ENCODE measurements around the gene PPP1R2B.
"Not testable (repeated sequence)": the region's sequence is repeated elsewhere in the genome, so short reads cannot be mapped to it uniquely, and the experiment has no call there.

PPP1R2B gene

DNA sequence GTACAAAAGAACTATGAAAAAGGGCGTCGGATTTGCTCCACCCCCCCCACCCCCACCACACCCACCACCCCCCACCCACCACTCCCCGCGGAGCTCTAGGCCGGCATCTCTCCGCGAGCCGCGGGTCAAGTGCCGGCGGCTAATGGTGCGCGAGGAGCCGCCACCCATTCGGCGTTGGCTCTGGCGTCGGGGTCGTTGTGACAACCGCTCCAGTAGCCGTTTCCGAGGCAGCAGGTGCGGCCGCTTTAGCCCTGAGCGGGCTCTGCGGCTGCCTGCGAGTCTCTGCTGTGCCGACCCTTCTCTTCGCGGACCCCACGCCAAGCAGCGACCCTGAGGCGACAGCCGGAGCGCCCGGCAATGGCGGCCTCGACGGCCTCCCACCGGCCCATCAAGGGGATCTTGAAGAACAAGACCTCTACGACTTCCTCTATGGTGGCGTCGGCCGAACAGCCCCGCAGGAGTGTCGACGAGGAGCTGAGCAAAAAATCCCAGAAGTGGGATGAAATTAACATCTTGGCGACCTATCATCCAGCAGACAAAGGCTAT lies at the start of gene PPP1R2B:
Gene PPP1R2B (plus strand): TSS at position 90 of the 546 bp plus-strand sequence. CDS start 268 bp downstream, at position 358.
- DNase-seq (ENCODE audit: low read depth): no peak
- H3K4me3 ChIP-seq (ENCODE audit: low read depth, low read length): no peak within 1 kb of the TSS

DNA sequence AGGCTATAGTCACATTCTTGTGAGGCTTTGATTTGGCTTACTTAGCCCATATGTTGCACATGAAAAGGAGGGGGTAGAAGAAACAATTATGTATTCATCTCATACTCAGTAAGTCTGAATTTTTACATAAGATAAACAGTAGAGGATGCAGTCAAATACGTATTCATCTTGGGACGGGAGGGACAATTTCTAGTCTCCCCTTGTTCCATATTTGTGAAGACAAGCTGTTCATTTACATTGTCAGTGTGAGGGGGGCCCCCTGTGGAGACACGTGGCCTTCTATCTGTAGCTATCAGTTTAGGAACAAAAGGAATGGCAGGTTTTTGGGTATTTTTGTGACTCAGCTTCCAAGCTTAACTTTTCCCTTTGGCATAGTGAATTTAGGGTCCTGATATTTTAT lies 49.2 kb upstream of the PPP1R2B start:
- H3K4me3 ChIP-seq (ENCODE audit: low read depth, low read length): no peak overlapping the region
- no peak for DNase-seq (ENCODE audit: low read depth)

DNA sequence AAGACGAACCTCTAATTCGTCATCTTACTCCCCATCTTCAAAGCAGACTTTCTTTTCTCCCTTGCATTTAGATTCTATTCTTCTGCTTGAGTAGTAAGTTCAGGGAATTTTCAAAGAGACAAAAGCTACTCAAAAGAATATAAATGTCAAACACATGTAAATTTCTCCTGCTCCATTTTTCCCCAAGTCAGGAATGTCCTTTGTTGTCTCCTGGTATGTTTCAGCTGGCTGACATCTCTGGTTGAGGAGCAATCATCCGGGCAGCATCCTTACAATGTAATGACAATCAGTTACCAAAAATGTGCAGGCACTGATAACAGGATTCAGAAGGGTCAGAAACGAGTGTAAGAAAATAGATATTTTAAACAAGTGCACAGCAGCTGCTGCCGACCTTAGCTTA lies 47.6 kb upstream of the PPP1R2B start:
- no peak overlapping the region for H3K4me3 ChIP-seq (ENCODE audit: low read depth, low read length)
- no peak for DNase-seq (ENCODE audit: low read depth)

DNA sequence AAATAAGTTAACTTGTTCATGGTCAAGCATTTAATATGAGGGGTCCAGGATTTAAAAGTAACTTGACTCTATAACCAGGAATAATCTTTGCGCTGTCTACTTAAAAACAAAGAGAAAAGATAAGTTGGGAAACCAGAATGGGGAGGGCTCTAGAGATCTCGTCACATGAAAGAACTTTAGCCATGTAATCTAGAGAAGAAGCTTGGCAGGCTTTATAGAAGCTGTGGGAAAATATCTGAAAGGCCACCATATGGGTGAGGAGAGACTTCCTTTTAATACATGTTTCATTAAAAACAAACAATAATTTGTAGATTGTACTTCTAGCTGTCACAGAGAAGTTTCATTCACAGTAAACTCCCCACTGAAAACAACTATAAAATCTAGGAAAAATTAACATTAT lies 46.7 kb upstream of the PPP1R2B start:
- no peak for DNase-seq (ENCODE audit: low read depth)

DNA sequence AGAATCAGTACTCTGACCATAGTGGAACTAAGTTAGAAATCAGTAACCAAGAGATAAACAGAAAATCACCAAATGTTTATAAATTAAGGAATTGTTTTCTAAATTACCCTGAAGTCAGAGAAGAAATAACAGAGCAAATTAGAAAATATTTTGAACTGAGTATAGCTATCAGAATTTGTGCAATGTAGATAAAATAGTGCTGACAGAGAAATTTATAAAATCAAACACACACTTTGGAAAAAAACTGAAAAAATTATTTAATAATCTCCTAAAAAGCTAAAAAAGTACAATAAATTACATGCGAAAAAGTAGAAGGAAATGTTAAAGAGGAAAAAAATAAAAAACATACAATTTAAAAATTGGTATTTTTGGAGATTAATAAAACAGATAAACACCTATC lies 37.1 kb upstream of the PPP1R2B start:
- no peak for DNase-seq (ENCODE audit: low read depth)
- no peak overlapping the region for H3K4me3 ChIP-seq (ENCODE audit: low read depth, low read length)

More for the DNA sequence above, 46.7 kb upstream of the PPP1R2B start:
- no peak overlapping the region for H3K4me3 ChIP-seq (ENCODE audit: low read depth, low read length)

DNA sequence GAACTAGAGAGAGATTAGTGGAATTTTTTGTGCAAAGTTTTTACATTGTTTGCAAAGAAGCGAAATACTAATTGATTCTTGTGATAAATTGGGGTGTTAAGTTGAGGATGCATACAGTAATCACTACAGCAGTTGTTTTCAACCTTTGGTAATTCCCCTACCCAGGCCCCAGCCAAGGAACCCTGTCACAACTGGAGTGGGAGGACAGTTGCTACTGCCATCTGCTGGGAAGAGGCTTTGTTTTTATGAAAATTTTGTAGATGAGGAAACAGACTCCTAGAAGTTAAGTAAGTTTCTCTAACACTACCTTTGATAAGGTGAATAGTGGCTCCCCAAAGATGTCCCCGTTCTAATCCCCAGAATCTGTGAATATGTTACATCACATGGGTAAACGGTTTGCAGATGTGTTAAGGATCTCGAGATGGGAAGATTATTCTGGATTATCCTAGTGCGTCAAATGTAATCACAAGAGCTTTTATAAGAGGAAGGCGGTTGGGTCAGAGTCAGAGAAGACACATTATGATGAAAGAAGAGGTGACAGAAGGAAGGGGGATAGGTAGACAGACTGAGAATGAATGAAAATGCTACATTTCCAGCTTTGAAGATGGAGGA lies 34.0 kb upstream of the PPP1R2B start:
- no peak overlapping the region for H3K4me3 ChIP-seq (ENCODE audit: low read depth, low read length)
- no peak for DNase-seq (ENCODE audit: low read depth)

DNA sequence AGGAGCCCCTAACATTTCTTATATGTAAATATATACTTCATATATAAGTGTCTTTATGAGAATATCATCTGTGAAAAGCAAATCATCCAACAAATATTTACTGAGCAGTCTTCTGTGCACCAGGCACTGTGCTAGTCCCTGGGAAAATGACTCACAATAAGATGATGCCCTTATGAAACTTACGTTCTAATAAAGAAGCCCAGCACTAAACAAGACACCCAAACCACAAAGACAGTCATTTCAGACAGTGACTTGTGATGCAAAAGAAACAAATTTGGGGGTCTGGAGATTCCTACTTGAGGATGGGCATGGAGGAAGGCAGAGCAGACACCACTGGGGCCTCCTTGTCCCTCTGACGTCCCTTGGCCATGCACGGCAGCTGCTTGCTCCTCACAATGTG lies 30.6 kb upstream of the PPP1R2B start:
- no peak overlapping the region for H3K4me3 ChIP-seq (ENCODE audit: low read depth, low read length)
- DNase-seq (ENCODE audit: low read depth): no peak

DNA sequence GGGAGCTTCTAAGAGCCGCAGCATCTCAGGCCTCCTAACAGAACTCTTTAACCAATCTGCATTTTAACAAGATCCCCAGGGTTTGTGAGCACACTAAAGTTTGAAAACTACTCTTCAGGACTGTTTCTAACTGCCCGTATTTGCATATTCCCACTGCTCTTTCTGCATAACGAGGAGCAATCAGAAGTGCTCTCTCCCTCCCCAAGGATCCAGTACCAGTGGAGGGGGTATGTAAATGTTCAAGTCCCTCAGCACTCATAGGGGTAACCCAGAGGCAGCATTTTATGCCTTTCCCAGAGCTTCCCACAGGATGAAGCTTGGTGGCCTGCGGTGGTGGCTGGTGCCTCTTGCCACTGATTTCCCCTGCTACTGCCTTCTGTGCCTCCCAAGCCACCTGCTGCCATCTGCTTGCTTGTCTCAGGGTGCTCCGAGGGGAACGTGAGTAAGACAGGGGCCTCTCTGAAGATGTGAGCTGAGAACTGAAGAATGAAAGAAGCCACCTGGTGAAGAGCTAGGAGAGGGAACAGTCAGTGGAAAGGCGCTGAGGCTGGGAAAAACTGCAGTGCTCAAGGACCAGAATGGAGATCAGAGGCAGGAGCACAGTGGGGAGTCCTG lies 30.0 kb upstream of the PPP1R2B start:
- H3K4me3 ChIP-seq (ENCODE audit: low read depth, low read length): no peak overlapping the region
- no peak for DNase-seq (ENCODE audit: low read depth)

DNA sequence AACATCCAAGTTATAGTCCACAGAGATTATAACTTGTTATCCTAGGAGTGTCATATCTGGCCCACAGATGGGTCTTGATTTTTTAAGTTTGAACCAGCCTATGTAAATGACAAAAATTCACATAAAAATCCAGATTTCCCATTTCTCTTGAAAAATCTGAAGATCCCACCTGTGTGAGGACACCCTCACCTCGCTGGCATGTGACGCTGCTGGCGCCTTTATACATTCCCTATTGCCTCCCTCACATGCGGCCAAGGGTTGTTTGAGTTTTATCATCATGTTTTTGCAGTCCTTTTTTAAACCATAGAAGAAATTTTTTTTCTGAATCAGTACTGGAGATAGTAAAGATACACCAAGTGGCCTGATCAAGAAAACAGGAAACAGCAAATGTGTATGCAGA lies 25.9 kb upstream of the PPP1R2B start:
- DNase-seq (ENCODE audit: low read depth): no peak
- no peak overlapping the region for H3K4me3 ChIP-seq (ENCODE audit: low read depth, low read length)

DNA sequence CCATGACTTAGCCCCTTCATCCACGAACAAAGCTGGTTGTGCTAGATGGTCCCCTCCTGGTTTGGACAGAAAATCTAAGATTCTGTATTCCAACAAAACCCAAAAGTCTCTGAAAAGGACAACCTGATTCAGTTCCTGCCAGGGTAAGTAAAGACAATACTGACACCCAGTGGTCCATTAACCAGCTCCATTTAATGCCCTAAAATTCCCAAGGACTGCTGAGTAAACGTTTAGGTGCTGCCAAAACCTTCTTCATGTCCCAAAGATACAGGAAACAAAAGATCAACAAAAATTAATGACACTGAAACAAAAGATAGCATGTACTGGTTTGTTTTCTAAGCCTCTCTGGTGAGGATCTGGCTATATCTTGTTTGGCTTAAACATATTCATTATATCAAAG lies 25.3 kb upstream of the PPP1R2B start:
- no peak overlapping the region for H3K4me3 ChIP-seq (ENCODE audit: low read depth, low read length)
- peak; percentile 6 for DNase-seq (ENCODE audit: low read depth)

DNA sequence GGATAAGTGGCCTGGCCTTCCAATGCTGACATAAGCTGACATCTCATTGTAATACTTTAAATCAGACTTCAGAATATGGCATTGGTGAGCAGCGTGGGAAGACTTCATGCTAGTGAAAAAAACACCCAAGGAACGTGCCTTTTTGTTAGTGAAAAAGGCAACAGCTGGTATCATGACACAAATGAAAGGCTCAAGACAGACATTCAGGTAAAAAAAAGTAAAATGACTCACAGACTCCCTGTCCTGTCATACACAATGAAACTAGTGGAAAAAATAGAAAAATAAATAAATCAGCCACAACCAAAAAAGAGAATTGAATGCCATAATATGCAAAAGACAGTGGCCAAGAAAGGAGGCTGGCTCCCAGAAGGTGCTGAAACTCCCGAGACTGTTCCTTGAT lies 24.4 kb upstream of the PPP1R2B start:
- no peak for DNase-seq (ENCODE audit: low read depth)
- no peak overlapping the region for H3K4me3 ChIP-seq (ENCODE audit: low read depth, low read length)

DNA sequence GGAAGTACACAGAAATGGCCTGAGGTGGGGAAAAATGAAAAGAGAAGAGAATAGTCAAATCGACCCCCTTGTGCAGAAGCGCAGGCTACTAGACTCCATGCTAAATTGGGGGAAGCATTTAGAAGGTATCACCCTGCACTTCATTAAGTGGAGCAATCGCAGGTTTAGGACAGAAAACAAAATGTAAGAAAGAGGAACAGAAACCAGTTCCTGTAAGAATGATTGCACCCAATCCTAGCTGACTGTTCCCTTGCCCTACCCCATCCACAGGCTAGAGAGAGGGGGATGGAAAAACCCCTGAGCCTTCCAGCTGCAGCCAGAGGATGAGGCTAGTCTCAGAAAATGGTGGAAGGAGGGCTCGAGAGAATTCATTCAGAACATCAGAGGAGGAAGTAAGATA lies 23.9 kb upstream of the PPP1R2B start:
- DNase-seq (ENCODE audit: low read depth): no peak
- no peak overlapping the region for H3K4me3 ChIP-seq (ENCODE audit: low read depth, low read length)

DNA sequence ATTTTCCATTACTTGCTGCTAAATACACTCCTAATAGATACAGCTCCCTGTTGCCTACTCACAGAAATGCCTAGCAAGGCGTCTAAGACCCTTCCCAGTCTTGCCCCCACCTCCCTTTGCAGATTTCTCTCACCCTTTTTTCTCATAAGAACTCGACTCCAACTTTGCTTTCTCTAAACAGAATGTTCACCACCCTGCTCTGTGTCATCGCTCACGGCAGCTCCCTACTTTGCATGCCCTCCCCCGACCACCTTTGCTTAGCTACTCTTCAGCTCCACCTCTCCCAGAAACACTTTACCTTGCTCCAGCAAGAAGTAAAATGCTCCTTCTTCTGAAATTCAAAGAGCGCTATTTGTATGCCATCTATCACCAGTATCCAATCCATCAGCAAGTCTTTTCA lies 15.2 kb upstream of the PPP1R2B start:
- no peak overlapping the region for H3K4me3 ChIP-seq (ENCODE audit: low read depth, low read length)
- no peak for DNase-seq (ENCODE audit: low read depth)

DNA sequence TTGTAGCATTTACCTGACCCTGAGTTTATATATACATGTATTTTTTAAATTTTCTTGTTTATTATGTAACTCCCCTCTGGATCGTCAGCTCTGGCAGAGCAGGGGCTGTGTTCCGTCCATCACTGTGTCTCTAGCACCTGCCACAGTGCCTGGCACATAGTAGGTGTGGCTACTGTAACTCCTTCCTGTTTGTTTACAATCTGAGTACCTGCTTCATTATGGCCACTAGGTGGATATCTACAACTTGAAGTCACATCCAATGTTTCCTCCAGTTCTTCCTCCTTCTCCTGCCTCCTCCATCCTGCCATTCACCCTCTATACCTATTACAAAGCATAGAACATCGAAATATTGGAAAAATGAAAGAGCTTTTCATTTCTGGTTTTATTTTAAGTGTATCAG lies 14.2 kb upstream of the PPP1R2B start:
- H3K4me3 ChIP-seq (ENCODE audit: low read depth, low read length): no peak overlapping the region
- no peak for DNase-seq (ENCODE audit: low read depth)

DNA sequence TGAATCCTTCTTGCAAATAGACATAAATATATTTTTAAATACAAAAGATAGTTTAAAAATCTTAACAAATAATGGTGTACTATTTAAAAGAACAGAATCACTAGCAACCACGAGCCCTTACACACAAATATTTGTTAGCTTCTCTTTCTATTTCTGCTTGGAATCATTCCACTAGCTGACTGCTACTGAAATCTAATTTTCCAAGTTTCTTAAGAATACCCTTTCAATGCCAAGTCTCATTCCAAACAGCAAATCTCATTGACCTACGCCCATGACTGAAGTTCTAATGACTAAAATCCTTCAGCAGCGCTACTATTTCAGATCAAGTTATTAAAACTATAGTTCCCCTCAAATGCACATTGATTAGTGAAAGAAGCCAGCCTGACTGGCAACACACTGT lies 13.2 kb upstream of the PPP1R2B start:
- H3K4me3 ChIP-seq (ENCODE audit: low read depth, low read length): no peak overlapping the region
- no peak for DNase-seq (ENCODE audit: low read depth)

DNA sequence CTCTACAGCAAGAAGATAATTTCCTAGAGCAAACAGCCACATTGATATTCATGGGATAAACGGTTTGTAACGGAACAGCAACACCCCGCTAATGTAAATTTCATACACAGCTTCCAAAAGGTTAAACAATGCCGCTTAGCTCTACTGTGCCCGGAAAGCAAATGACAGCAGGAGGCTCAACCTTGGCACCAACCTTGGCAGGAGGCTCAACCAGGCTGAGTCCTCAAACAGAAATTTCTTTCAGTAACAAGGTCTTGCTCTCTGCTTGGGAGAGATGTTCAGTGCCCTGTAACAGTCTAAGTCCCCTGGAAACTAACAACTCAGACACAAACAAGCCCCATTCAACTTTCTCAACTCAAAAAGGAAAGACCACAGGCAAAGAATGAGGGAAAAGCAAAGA lies 11.1 kb upstream of the PPP1R2B start:
- DNase-seq (ENCODE audit: low read depth): no peak
- H3K4me3 ChIP-seq (ENCODE audit: low read depth, low read length): no peak overlapping the region

DNA sequence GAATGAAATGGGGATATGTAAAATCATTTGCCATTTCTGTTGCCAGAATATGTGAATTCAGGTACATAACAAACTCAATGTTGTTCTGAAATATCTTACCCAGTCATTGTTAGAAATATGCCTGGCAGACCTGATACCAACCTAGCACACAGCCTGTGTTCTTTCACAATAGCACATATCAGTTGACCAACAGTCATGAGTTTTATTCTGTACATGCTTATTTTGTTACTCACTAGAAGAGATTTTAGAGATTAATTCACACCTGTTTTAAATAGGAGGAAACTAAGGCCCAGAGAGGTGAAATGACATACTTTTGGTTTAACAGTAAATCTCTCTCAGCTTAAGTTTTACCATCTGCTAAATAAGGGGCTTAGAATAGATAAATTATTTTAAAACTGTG lies 8.4 kb upstream of the PPP1R2B start:
- no peak overlapping the region for H3K4me3 ChIP-seq (ENCODE audit: low read depth, low read length)

DNA sequence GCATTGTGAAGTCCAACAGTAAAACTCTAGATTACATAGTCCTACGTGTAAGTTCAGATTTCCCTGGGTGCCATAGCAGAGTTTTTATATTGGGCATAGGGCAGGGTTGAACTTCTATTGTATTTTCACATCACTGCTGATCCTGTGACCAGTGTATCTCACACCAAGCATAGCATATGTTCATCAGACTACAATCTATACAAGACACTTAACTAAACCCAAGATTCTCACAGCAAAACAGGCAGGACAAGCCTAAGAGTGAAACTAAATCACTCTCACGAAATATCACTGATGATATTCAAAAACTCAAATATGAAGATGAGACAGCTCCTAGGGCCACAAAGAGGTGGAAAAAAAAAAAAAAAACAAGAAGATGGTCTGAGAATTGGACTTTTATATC lies 3.2 kb upstream of the PPP1R2B start:
- no peak overlapping the region for H3K4me3 ChIP-seq (ENCODE audit: low read depth, low read length)
- no peak for DNase-seq (ENCODE audit: low read depth)

More for the DNA sequence above, 8.4 kb upstream of the PPP1R2B start:
- DNase-seq (ENCODE audit: low read depth): no peak

DNA sequence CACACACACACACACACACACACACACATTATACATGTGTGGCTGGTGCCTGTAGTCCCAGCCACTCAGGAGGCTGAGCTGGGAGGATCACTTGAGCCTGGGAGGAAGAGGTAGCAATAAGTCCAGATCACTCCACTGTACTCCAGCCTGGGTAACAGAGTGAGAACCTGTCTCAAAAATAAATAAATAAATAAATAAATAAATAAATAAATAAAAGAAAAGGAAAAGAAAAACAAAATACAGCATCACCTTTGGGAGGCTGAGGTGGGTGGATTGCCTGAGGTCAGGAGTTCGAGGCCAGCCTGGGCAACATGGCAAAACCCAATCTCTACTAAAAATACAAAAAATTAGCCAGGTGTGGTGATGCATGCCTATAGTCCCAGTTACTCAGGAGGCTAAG lies 1.6 kb upstream of the PPP1R2B start:
- H3K4me3 ChIP-seq (ENCODE audit: low read depth, low read length); DNase-seq (ENCODE audit: low read depth): not testable (repeated sequence)

DNA sequence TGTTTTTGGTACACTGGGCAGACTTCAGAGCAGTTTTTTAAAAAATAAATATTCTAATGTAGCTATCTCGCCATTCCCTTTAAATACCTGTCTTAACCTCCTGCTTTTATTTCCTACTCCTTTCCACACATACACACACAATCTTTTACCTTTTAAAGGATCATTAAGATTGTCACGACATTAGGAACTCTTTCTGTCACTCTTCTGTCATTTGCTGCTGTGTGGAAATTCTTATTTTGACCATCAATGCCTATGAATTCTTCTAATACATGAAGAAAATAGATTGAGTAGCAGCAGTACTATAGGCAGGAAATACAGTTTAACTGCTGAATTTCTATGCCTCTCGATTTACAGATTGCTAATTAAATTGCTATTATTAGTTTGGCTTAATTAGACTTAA lies 1.8 kb downstream of the PPP1R2B start:
- no peak for DNase-seq (ENCODE audit: low read depth)
- H3K4me3 ChIP-seq (ENCODE audit: low read depth, low read length): no peak overlapping the region

DNA sequence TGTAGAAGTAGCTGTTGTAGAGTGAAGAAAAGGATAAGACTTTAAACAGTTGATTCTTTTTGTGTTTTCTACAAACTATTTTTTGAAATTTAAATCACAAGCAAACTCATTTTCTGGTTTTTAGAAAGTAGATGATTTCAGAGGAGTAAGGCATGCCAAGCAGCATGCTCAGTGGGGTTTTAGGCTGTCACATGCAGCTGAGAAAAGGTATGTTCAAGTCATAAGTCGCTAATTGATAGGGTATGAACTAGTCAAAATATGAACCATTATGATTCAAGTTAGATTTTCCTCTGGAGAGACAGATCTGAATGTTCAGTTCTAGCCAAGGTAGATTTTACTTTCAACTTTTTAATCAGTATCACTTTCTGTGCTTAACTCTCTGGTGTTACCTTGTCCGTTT lies 3.0 kb downstream of the PPP1R2B start:
- H3K4me3 ChIP-seq (ENCODE audit: low read depth, low read length); DNase-seq (ENCODE audit: low read depth): not testable (repeated sequence)
